Fibroblast of mammary gland (primary cell): ENCODE measurements around the gene CHPF2.

ENCODE experiments used
- DNase-seq: peaks from one replicate; pipeline ENCODE4 v3.0.0-alpha.2; 2010; ENCODE audit warnings: low read depth
- H3K4me3 ChIP-seq: 2 replicates; pipeline ENCODE4 v1.5.1; 2011; ENCODE audit warnings: low read depth, mild to moderate bottlenecking, low read length, moderate library complexity; ENCODE audit not compliant: control insufficient read depth
- CTCF ChIP-seq: conservative IDR thresholded peaks from 2 replicates; pipeline ENCODE4 v1.5.1; 2011; ENCODE audit warnings: low read depth, low read length, inconsistent platforms; ENCODE audit not compliant: control insufficient read depth, insufficient read depth

CHPF2 gene

GRCh38 chr7:151243045-151243349, 10.7 kb downstream of the CHPF2 start:
- TF ChIP-seq CTCF, result no peak
- DNase-seq, result no peak
- H3K4me3 ChIP-seq, result no peak overlapping the region

- TF ChIP-seq CTCF, result no peak
- DNase-seq, result no peak
- H3K4me3 ChIP-seq, result no peak overlapping the region
Measured at GRCh38 chr7:151243408-151244195, 11.3 kb downstream of the CHPF2 start.

- H3K4me3 ChIP-seq, result no peak overlapping the region
- DNase-seq, result peak; percentile 61
- TF ChIP-seq CTCF, result peak; percentile 93
Measured at GRCh38 chr7:151244196-151244840, 12.0 kb downstream of the CHPF2 start.

GRCh38 chr7:151244841-151245346, 12.6 kb downstream of the CHPF2 start:
- H3K4me3 ChIP-seq, result no peak overlapping the region
- no peak for TF ChIP-seq CTCF
- no peak for DNase-seq

DNA sequence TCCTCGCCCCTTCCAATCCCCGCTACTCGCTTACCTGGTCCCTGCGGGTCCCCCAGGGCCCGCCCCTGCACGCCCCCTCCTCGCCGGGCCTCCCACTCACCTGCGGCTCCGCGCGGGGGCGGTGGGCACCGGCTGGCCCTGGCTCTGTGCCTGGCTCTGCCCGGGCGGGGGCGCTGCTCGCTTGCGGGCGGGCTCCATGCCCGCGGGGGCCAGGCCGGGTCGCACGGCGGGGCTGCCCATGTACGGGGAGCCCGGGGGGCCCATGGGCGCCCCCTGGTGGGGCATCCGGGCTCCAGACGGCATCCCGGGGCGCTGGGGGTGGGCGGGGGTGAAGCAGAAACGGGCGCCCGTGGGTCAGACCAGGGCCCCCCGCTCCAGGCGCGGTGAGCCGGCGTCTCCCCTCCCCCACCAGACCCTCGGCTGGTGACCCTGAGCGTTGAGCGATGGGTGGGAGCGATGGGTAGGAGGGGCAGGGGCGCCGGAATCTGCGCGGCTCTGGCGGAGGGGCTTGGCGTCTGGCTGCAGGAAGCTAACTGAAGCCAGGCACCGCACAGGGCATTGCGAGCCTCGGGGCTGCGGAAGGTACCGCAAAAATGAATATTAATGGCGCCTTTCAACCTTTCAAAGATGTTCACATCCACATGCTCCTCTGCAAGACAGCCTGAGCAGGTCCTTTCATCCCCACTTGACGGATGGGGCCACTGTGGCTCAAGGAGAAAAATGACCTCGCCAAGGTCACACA, 13.2 kb downstream of the CHPF2 start:
- TF ChIP-seq CTCF, result no peak
- no peak for DNase-seq
- H3K4me3 ChIP-seq, result peak overlapping the region; percentile 7

GRCh38 chr7:151246102-151246850, 14.0 kb downstream of the CHPF2 start:
- H3K4me3 ChIP-seq, result peak overlapping the region; percentile 7
- no peak for TF ChIP-seq CTCF
- DNase-seq, result no peak
